IMR-90 (cell line): Measurements from ENCODE around the gene DHX40. TPM values are rescaled to one million over a fixed set of nuclear protein-coding genes. Genes with fewer than 3 reads are reported as not detected.
A peak's percentile ranks its signal among the peaks of the same experiment; 100 is the strongest.

Experiments
- ATAC-seq: fragments of 200-7000 bp; cut with Tn5 transposase; 2 replicates; pipeline ENCODE4 v1.9.1; 2020; ENCODE audit warnings: low read depth, mild to moderate bottlenecking, moderate library complexity
- BruUV-seq: library from RNA; stranded (reverse); fragments of 400-500 nt; replicated peaks from 2 replicates; lab custom pipeline; 2021; lab: Mats Ljungman, UMichigan
- CTCF ChIA-PET: fragments of 300-600 bp; formaldehyde crosslinking; extraction: SDS; loops from one replicate; lab custom pipeline; 2021; ENCODE audit warnings: antibody characterized with exemption; lab: Yijun Ruan, JAX
- POLR2A ChIA-PET: fragments of 300-600 bp; sonication (Branson Sonifier 250); formaldehyde crosslinking; loops from one replicate; lab custom pipeline; 2022; ENCODE audit warnings: antibody characterized with exemption; ENCODE audit not compliant: unreplicated experiment; lab: Charles Lee
- DNase-seq: peaks from one replicate; pipeline ENCODE4 v3.0.0; 2013
- H2AFZ ChIP-seq: replicated peaks from 2 replicates; pipeline ENCODE3; 2013; ENCODE audit warnings: low read length, mild to moderate bottlenecking; ENCODE audit not compliant: poor library complexity
- H2AK5ac ChIP-seq: 2 replicates; pipeline ENCODE4 v1.6.1; 2013; ENCODE audit warnings: low read depth, low read length, inconsistent platforms
- H2AK9ac ChIP-seq: replicated peaks from 2 replicates; pipeline ENCODE3; 2013; ENCODE audit warnings: mild to moderate bottlenecking, low read depth, low read length, moderate library complexity; ENCODE audit not compliant: poor library complexity
- H2BK120ac ChIP-seq: 2 replicates; pipeline ENCODE4 v1.6.1; 2013; ENCODE audit warnings: low read depth, low read length, inconsistent platforms
- H2BK15ac ChIP-seq: 3 replicates; pipeline ENCODE4 v1.6.1; 2013; ENCODE audit warnings: low read depth, low read length, inconsistent platforms
- H2BK20ac ChIP-seq: 2 replicates; pipeline ENCODE4 v1.6.1; 2013; ENCODE audit warnings: low read depth, mild to moderate bottlenecking, inconsistent platforms, low read length, moderate library complexity
- H2BK5ac ChIP-seq: 2 replicates; pipeline ENCODE4 v1.6.1; 2013; ENCODE audit warnings: mild to moderate bottlenecking, low read depth, low read length, inconsistent platforms; ENCODE audit not compliant: poor library complexity, severe bottlenecking
- H3K14ac ChIP-seq: replicated peaks from 2 replicates; pipeline ENCODE4 v1.6.1; 2013; ENCODE audit warnings: low read depth, low read length, inconsistent platforms
- H3K18ac ChIP-seq: 2 replicates; pipeline ENCODE4 v1.6.1; 2013; ENCODE audit warnings: low read depth, low read length, control low read depth
- H3K23ac ChIP-seq: 2 replicates; pipeline ENCODE4 v1.6.1; 2013; ENCODE audit warnings: low read depth, low read length, inconsistent platforms
- H3K27ac ChIP-seq: 2 replicates; pipeline ENCODE4 v1.5.1; 2013; ENCODE audit warnings: mild to moderate bottlenecking, control low read depth, low read length; ENCODE audit not compliant: insufficient read depth
- H3K27me3 ChIP-seq: 2 replicates; pipeline ENCODE4 v1.6.1; 2013; ENCODE audit warnings: low read length; ENCODE audit not compliant: control insufficient read depth, insufficient read depth
- H3K36me3 ChIP-seq: 2 replicates; pipeline ENCODE4 v1.6.1; 2013; ENCODE audit warnings: low read length, mixed read lengths; ENCODE audit not compliant: control insufficient read depth, insufficient read depth
- H3K4ac ChIP-seq: 2 replicates; pipeline ENCODE4 v1.6.1; 2013; ENCODE audit warnings: low read depth, low read length, inconsistent platforms
- H3K4me1 ChIP-seq: 2 replicates; pipeline ENCODE4 v1.6.1; 2013; ENCODE audit warnings: low read length, mixed read lengths; ENCODE audit not compliant: control insufficient read depth, insufficient read depth
- H3K4me2 ChIP-seq: 2 replicates; pipeline ENCODE4 v1.6.1; 2013; ENCODE audit warnings: low read depth, mild to moderate bottlenecking, control low read depth, low read length, moderate library complexity
- H3K4me3 ChIP-seq: 2 replicates; pipeline ENCODE4 v1.5.1; 2013; ENCODE audit warnings: low read depth, mild to moderate bottlenecking, control low read depth, low read length, moderate library complexity; ENCODE audit not compliant: insufficient read depth
- H3K56ac ChIP-seq: 2 replicates; pipeline ENCODE4 v1.6.1; 2013; ENCODE audit warnings: low read length, inconsistent platforms; ENCODE audit not compliant: insufficient read depth; ENCODE audit errors: extremely low read depth
- H3K79me1 ChIP-seq, 2 experiments: 2 replicates each; pipeline ENCODE4 v1.6.1; 2013; ENCODE audit warnings: low read length in 2 of 2, inconsistent platforms in 1 of 2, low read depth in 1 of 2
- H3K9ac ChIP-seq: 2 replicates; pipeline ENCODE4 v1.6.1; 2013; ENCODE audit warnings: low read depth, low read length, control low read depth
- H3K9me1 ChIP-seq: 2 replicates; pipeline ENCODE4 v1.6.1; 2013; ENCODE audit warnings: low read length, inconsistent platforms; ENCODE audit not compliant: insufficient read depth
- H3K9me3 ChIP-seq: 2 replicates; pipeline ENCODE4 v1.6.1; 2013; ENCODE audit warnings: low read length; ENCODE audit not compliant: control insufficient read depth, insufficient read depth
- H4K20me1 ChIP-seq: 2 replicates; pipeline ENCODE4 v1.6.1; 2013; ENCODE audit warnings: low read length, inconsistent platforms; ENCODE audit not compliant: insufficient read depth
- H4K5ac ChIP-seq: 2 replicates; pipeline ENCODE4 v1.6.1; 2013; ENCODE audit warnings: mild to moderate bottlenecking, low read depth, low read length, control low read depth
- H4K8ac ChIP-seq, 2 experiments: 2 replicates each; pipeline ENCODE4 v1.6.1; 2013; ENCODE audit warnings: low read depth in 2 of 2, low read length in 2 of 2, control low read depth in 1 of 2, inconsistent platforms in 1 of 2
- H4K91ac ChIP-seq: 2 replicates; pipeline ENCODE4 v1.6.1; 2013; ENCODE audit warnings: low read depth, low read length, inconsistent platforms; ENCODE audit not compliant: insufficient read depth
- CHD1 ChIP-seq: IDR thresholded peaks from 2 replicates; pipeline ENCODE4 v1.6.1; 2012; ENCODE audit warnings: low read depth, low read length, improper control_type of control experiment
- FOS ChIP-seq: fragments of 150-350 bp; IDR thresholded peaks from 2 replicates; pipeline ENCODE4 v1.6.1; 2016; ENCODE audit warnings: low read depth, low read length
- MAFK ChIP-seq: IDR thresholded peaks from 2 replicates; pipeline ENCODE4 v1.6.1; 2012; ENCODE audit warnings: low read depth, low read length, improper control_type of control experiment
- MAZ ChIP-seq: IDR thresholded peaks from 2 replicates; pipeline ENCODE4 v1.6.1; 2012; ENCODE audit warnings: low read depth, mild to moderate bottlenecking, low read length, improper control_type of control experiment, moderate library complexity, borderline replicate concordance
- MXI1 ChIP-seq: IDR thresholded peaks from 2 replicates; pipeline ENCODE4 v1.6.1; 2012; ENCODE audit warnings: low read depth, mild to moderate bottlenecking, low read length, moderate library complexity, borderline replicate concordance
- NFE2L2 ChIP-seq: fragments of 150-350 bp; IDR thresholded peaks from 2 replicates; pipeline ENCODE4 v1.6.1; 2016; ENCODE audit warnings: low read depth, mild to moderate bottlenecking, low read length
- POLR2A ChIP-seq: IDR thresholded peaks from 2 replicates; pipeline ENCODE4 v1.6.1; 2012; ENCODE audit warnings: mild to moderate bottlenecking, low read depth, low read length
- RAD21 ChIP-seq: IDR thresholded peaks from 2 replicates; pipeline ENCODE4 v1.6.1; 2012; ENCODE audit warnings: low read length, improper control_type of control experiment
- RCOR1 ChIP-seq: IDR thresholded peaks from 2 replicates; pipeline ENCODE4 v1.6.1; 2012; ENCODE audit warnings: mild to moderate bottlenecking, low read length, improper control_type of control experiment; ENCODE audit not compliant: insufficient replicate concordance
- RFX5 ChIP-seq: IDR thresholded peaks from 2 replicates; pipeline ENCODE4 v1.8.0; 2012; ENCODE audit warnings: low read depth, mild to moderate bottlenecking, low read length, moderate library complexity
- SMC3 ChIP-seq: fragments of 150-350 bp; IDR thresholded peaks from 2 replicates; pipeline ENCODE4 v1.6.1; 2016; ENCODE audit warnings: low read depth, mild to moderate bottlenecking, antibody characterized with exemption, low read length, moderate library complexity
- WGBS, 2 experiments: methylation state at CpG; one replicate each; pipeline versions ENCODE4 v1.1.5 to v1.1.7; 2013; ENCODE audit warnings: missing lambda C conversion rate in 2 of 2; ENCODE audit not compliant: insufficient read length in 1 of 2; ENCODE audit errors: extremely low coverage in 2 of 2; 5-methylcytosine and 5-hydroxymethylcytosine counted together
- dilution Hi-C: fragments of 300-500 bp; cut with HindIII; formaldehyde crosslinking; loops from one replicate; pipeline ENCODE4 v1.14.3; 2018; ENCODE audit warnings: low sequenced_read_pairs; ENCODE audit not compliant: unreplicated experiment
- in situ Hi-C: fragments of 300-500 bp; cut with MboI; formaldehyde crosslinking; loops from 3 replicates; pipeline ENCODE4 v1.14.3; 2019; ENCODE audit warnings: low sequenced_read_pairs, inconsistent platforms, mixed read lengths
- intact Hi-C: fragments of 100-400 bp; cut with micrococcal nuclease; formaldehyde crosslinking; loops from 2 replicates; pipeline ENCODE4 v1.10.0; 2022
- polyA plus RNA-seq, 3 experiments: library from polyadenylated mRNA; depleted of rRNA; stranded (reverse); fragments of >200 nt; gene quantifications; 2 replicates each; pipeline ENCODE4 v1.2.3, GENCODE V29; 2012; ENCODE audit warnings: low replicate concordance in 1 of 3
- total RNA-seq: library from RNA; depleted of rRNA; stranded (reverse); fragments of >200 nt; gene quantifications from 2 replicates; pipeline ENCODE4 v1.2.3, GENCODE V29; 2012
- TF ChIP-seq, protein P1 (sequence below): conservative IDR thresholded peaks from 2 replicates; pipeline ENCODE4 v1.5.1; 2012; ENCODE audit warnings: mild to moderate bottlenecking, low read depth, low read length, improper control_type of control experiment
- TF ChIP-seq, protein P2 (sequence below): fragments of 150-350 bp; IDR thresholded peaks from 2 replicates; pipeline ENCODE4 v1.6.1; 2017; ENCODE audit warnings: mild to moderate bottlenecking, antibody characterized with exemption, low read length, low read depth

The DHX40 gene
- total and polyA plus RNA-seq, 2 of the 4 experiments (the other 2 are of a cell fraction): 17.4 to 44.4 TPM

DNA sequence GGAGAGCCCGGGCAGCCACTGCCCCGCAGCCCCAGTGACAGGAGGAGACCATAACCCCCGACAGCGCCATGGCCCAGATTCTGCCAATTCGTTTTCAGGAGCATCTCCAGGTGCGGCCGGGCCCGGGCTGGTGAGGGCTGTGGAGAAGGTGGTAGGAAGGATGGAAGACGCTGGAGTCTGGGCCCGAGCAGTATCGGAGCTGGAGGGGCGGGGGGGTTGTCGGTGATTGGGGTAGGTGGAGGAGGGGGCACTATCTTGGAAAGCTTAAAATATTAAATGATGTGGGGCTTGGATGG is 54.6 kb downstream of the DHX40 start (continued):
- TF ChIP-seq FOS: no peak
- no peak for TF ChIP-seq MXI1
- no peak for TF ChIP-seq POLR2A
- no peak for TF ChIP-seq CHD1

DNA sequence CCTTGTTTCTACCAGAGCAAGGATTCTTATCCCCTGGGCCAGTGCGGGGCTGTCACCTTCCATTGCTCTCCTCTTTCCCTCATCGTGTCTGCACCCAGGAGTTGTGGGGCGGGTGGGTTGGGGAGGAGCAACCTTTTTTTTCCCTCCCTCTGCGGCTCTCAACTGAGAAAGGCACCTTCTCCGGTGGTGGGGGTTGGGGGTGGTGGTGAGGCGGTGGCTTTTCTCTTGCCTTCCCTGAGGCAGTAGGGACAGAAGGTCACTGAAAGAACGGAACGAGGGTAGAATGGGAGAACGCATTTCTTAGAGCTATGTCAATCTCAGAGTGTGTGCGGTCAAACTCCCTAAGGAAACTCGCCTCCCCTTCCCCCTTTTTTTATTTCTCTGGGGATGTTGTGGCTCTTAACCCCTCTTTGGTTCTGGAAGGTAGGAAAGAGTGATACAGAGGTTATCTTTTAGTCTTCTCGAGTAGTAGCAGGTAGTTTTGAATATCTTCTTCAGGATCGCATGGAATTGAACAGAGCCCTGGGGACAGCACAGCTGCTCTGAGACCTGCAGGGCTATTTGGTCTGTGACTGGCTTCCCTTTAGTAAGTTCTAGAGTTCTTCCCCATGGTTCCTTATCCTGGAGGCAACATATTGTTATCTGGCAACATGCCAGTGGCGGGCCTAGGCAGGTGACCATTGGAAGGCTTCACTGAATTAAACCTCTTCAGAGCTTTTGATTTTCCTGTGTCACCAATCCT is 55.3 kb downstream of the DHX40 start:
- peak overlapping the region; percentile 99 for H3K56ac ChIP-seq
- H4K5ac ChIP-seq: peak overlapping the region; percentile 43
- in situ Hi-C loops: no loop called here
- dilution Hi-C loops: no loop called here
- H3K36me3 ChIP-seq: no peaks in the 10 kb centered on the region
- ChIA-PET POLR2A (interaction anchor here (0.6 kb wide), 1 partner anchor 17 kb away, joined by 5 read pairs; no protein-coding TSS in a partner anchor), CTCF (interaction anchor here (0.6 to 1.2 kb wide), 2 partner anchors 8 to 14 kb away, joined by 3 to 12 read pairs; no protein-coding TSS in a partner anchor)
- peaks cover 55% of the 10 kb centered on the region for H4K20me1 ChIP-seq
- H3K9me3 ChIP-seq: no peaks in the 10 kb centered on the region
- H2AFZ ChIP-seq: no peak overlapping the region
- peak overlapping the region; percentile 93 for H3K27ac ChIP-seq
- intact Hi-C loops: loop anchor here (1.0 to 5.0 kb wide), 2 partner anchors 42 to 239 kb away; no protein-coding TSS in a partner anchor
- H4K8ac ChIP-seq: peak overlapping the region; percentile 78 to 82
- H3K14ac ChIP-seq: peak overlapping the region; percentile 96
- TF ChIP-seq, protein P1, sequence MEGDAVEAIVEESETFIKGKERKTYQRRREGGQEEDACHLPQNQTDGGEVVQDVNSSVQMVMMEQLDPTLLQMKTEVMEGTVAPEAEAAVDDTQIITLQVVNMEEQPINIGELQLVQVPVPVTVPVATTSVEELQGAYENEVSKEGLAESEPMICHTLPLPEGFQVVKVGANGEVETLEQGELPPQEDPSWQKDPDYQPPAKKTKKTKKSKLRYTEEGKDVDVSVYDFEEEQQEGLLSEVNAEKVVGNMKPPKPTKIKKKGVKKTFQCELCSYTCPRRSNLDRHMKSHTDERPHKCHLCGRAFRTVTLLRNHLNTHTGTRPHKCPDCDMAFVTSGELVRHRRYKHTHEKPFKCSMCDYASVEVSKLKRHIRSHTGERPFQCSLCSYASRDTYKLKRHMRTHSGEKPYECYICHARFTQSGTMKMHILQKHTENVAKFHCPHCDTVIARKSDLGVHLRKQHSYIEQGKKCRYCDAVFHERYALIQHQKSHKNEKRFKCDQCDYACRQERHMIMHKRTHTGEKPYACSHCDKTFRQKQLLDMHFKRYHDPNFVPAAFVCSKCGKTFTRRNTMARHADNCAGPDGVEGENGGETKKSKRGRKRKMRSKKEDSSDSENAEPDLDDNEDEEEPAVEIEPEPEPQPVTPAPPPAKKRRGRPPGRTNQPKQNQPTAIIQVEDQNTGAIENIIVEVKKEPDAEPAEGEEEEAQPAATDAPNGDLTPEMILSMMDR: no peak
- TF ChIP-seq MXI1 (no peak), MAZ (no peak), RAD21 (no peak), RCOR1 (no peak), FOS (no peak), MAFK (no peak), CHD1 (no peak), NFE2L2 (no peak), RFX5 (no peak), SMC3 (no peak)
- TF ChIP-seq, protein P2, sequence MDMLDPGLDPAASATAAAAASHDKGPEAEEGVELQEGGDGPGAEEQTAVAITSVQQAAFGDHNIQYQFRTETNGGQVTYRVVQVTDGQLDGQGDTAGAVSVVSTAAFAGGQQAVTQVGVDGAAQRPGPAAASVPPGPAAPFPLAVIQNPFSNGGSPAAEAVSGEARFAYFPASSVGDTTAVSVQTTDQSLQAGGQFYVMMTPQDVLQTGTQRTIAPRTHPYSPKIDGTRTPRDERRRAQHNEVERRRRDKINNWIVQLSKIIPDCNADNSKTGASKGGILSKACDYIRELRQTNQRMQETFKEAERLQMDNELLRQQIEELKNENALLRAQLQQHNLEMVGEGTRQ: no peak
- H2AK5ac ChIP-seq: peak overlapping the region; percentile 99
- no peak for DNase-seq
- peak overlapping the region; percentile 96 for H4K91ac ChIP-seq
- H3K4ac ChIP-seq: peak overlapping the region; percentile 99
- peaks cover 3% of the 10 kb centered on the region; the same call in 1 of the 2 replicates for H3K4me1 ChIP-seq
- WGBS, 2 experiments: 20% methylated on average over 1 of the region's 14 CpGs; no CpG with 5 or more reads in 1 of the 2 experiments
- ATAC-seq: peak; percentile 2; the same call in 1 of the 2 replicates
- BruUV-seq: no TSS peak
- peak overlapping the region; percentile 29; the same call in 1 of the 3 replicates for H2BK15ac ChIP-seq
- peak overlapping the region; percentile 61 for H3K4me3 ChIP-seq
- H3K18ac ChIP-seq: peak overlapping the region; percentile 3; the same call in 1 of the 2 replicates
- H2BK120ac ChIP-seq: 0 out of 2 replicates have a peak overlapping the region, but pooled peaks have one; percentile 58
- no peaks in the 10 kb centered on the region for H3K9me1 ChIP-seq
- peak overlapping the region; percentile 98 for H3K4me2 ChIP-seq
- H3K27me3 ChIP-seq: no peaks in the 10 kb centered on the region
- peak overlapping the region; percentile 99 for H2AK9ac ChIP-seq
- H3K79me1 ChIP-seq: peaks cover 0 to 21% of the 10 kb centered on the region in 2 experiments; a peak in 2 of 4 replicates
- H2BK5ac ChIP-seq: peak overlapping the region; percentile 83
- peak overlapping the region; percentile 91 for H3K9ac ChIP-seq
- peak overlapping the region; percentile 93 for H3K23ac ChIP-seq
- no peak overlapping the region for H2BK20ac ChIP-seq
